ENCODE data around the gene ZNF425.

DNA sequence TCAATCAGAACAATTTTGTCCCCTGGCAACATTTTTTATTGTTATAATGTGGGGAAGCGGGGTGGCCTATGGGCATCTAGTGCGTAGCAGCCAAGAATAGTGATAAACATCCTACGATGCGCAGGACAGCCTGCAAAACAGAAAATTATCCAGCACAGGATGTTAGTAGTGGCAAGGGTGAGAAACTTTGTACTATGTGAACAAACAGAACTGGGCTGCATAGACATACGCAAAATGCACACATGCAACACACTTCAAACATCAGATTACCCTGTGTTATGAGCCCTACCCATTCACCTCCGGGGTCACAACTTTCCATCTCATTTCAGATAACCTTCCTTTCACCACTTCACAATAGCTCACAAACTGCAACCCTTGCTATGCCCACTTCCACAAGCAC is 38.7 kb downstream of the ZNF425 start:
- TF ChIP-seq, protein P1, sequence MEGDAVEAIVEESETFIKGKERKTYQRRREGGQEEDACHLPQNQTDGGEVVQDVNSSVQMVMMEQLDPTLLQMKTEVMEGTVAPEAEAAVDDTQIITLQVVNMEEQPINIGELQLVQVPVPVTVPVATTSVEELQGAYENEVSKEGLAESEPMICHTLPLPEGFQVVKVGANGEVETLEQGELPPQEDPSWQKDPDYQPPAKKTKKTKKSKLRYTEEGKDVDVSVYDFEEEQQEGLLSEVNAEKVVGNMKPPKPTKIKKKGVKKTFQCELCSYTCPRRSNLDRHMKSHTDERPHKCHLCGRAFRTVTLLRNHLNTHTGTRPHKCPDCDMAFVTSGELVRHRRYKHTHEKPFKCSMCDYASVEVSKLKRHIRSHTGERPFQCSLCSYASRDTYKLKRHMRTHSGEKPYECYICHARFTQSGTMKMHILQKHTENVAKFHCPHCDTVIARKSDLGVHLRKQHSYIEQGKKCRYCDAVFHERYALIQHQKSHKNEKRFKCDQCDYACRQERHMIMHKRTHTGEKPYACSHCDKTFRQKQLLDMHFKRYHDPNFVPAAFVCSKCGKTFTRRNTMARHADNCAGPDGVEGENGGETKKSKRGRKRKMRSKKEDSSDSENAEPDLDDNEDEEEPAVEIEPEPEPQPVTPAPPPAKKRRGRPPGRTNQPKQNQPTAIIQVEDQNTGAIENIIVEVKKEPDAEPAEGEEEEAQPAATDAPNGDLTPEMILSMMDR (conservative IDR thresholded peaks at IDR 0.05): no peak
- no peak for TF ChIP-seq ZFX (IDR thresholded peaks at IDR 0.05)
